Naive thymus-derived CD8-positive, alpha-beta T cell (primary cell): ENCODE data around the gene LCK. TPM values are rescaled to one million over a fixed set of nuclear protein-coding genes. Genes with fewer than 3 reads are reported as not detected.
A peak's percentile ranks its signal among the peaks of the same experiment; 100 is the strongest.

Experiments
- ATAC-seq, 2 donors: fragments of 150-1000 bp; cut with Tn5 transposase in 1 of 2; sonication (Bioruptor Pico), chemical (Tn5 transposase) in 1 of 2; 1 replicate in 1 of 2; 2 replicates in 1 of 2; pipeline ENCODE4 v1.10.0; 2021; ENCODE audit warnings: mild to moderate bottlenecking in 2 of 2, moderate library complexity in 2 of 2
- POLR2A ChIA-PET: fragments of 350-600 bp; sonication (Branson Sonifier 250); formaldehyde crosslinking; loops from one replicate; lab custom pipeline; 2021; ENCODE audit warnings: antibody characterized with exemption; lab: Charles Lee
- DNase-seq, 10 donors: peaks; one replicate each; pipeline versions ENCODE4 v3.0.0 to v3.0.0-alpha.2; 2020 to 2022
- H3K27ac Mint-ChIP-seq, 10 donors: one replicate each; pipeline ENCODE4 v1.8.0; 2020 to 2022; ENCODE audit warnings: mild to moderate bottlenecking in 10 of 10, mixed read lengths in 10 of 10, moderate library complexity in 4 of 10, inconsistent platforms in 1 of 10
- H3K27me3 Mint-ChIP-seq, 5 donors: one replicate each; pipeline ENCODE4 v1.8.0; 2021 to 2022; ENCODE audit warnings: mixed read lengths in 5 of 5
- H3K36me3 Mint-ChIP-seq, 3 donors: one replicate each; pipeline ENCODE4 v1.8.0; 2020 to 2022; ENCODE audit warnings: mixed read lengths in 3 of 3, mild to moderate bottlenecking in 2 of 3, inconsistent platforms in 1 of 3
- H3K4me1 Mint-ChIP-seq, 4 donors: one replicate each; pipeline ENCODE4 v1.8.0; 2021 to 2022; ENCODE audit warnings: mixed read lengths in 4 of 4
- H3K4me3 Mint-ChIP-seq, 10 donors: one replicate each; pipeline ENCODE4 v1.8.0; 2020 to 2022; ENCODE audit warnings: mild to moderate bottlenecking in 10 of 10, mixed read lengths in 10 of 10, moderate library complexity in 6 of 10, inconsistent platforms in 1 of 10
- H3K9me3 Mint-ChIP-seq, 9 donors: one replicate each; pipeline ENCODE4 v1.8.0; 2020 to 2022; ENCODE audit warnings: mixed read lengths in 9 of 9, mild to moderate bottlenecking in 3 of 9, inconsistent platforms in 1 of 9, moderate library complexity in 1 of 9
- polyA plus RNA-seq, 3 donors: library from polyadenylated mRNA; unstranded; fragments of 300-500 nt; fragmentation: Illumina TruSeq; gene quantifications; one replicate each; pipeline ENCODE4 v1.2.3, GENCODE V29; 2021
- total RNA-seq, 8 experiments: library from RNA in 2 of 8; stranded (reverse) in 2 of 8; gene quantifications; one replicate each; pipeline ENCODE4 v1.2.3 and lab custom pipeline; 2021 to 2026

Gene LCK
- total RNA-seq, result 100 to 1,000 TPM; 509 to 515 TPM
- polyA plus RNA-seq, result 1,000 to 10,000 TPM in 1 of 3 donors, 100 to 1,000 TPM in 2; 876 to 1,069 (median 952) TPM
- total RNA-seq (lab: John Stamatoyannopoulos, UW), result 429 to 837 (median 514) reads per million in 6 experiments

DNA sequence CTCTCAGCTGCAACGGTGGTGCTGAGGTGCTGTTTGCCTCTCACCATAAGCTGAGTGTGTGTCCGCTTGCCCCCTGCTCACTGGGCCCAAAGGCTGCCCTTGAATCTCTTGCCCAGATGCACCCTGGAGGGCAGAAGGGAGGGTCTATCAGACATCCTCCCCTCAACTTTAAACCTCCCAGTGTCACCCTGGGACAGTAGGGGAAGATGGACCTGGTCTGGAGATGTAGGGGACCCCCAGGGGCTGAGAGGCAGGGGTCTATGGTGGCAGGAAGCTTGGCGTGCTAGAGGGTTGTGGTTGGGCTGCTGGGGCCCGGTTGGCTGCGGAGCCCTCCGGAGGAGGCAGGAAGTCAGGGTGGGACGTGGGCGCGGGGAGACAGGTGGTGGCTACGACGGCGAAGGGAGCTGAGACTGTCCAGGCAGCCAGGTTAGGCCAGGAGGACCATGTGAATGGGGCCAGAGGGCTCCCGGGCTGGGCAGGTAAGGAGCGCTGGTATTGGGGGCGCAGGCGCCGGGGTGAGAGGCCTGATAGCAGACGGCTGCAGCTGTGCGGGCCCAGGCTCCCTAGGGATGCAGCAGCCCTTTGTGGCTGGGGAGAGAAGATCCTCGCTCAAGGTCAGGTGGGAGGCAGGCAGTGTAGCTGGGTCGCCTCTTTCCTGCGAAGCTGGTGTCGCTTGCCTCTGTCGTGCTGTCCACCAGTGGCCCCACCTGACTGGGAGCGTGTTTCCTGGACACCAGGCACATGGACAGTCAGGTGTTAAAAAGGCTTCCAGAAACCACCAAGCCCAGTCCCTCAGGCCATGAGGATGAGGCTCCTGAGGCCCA is at the start of gene LCK:
Gene LCK, plus strand, starts transcription at position 373 of the 824 bp plus-strand sequence. CDS start 23,065 bp downstream, outside the sequence.
- Mint-ChIP-seq H3K4me1 (peaks cover 37 to 91% (median 66%) of the 10 kb centered on the region in 4 donors), H3K4me3 (peak within 1 kb of the TSS; percentile 94 to 100 (median 100)), H3K9me3 (no peaks in the 10 kb centered on the region), H3K36me3 (peaks cover 15 to 28% (median 16%) of the 10 kb centered on the region in 3 donors), H3K27me3 (peaks cover 0 to 1% (median 0%) of the 10 kb centered on the region in 5 donors), H3K27ac (peak within 1 kb of the TSS; percentile 95 to 99 (median 98))
- peak; percentile 32 for ATAC-seq
- POLR2A ChIA-PET, result interaction anchor here (0.6 to 50.5 kb wide), 19 partner anchors 8 to 641 kb away, joined by 3 to 2080 read pairs (median 5); partner anchors contain the start of genes BSDC1, CCDC28B, EIF3I and FAM167B
- peak; percentile 41 to 78 (median 61) for DNase-seq

DNA sequence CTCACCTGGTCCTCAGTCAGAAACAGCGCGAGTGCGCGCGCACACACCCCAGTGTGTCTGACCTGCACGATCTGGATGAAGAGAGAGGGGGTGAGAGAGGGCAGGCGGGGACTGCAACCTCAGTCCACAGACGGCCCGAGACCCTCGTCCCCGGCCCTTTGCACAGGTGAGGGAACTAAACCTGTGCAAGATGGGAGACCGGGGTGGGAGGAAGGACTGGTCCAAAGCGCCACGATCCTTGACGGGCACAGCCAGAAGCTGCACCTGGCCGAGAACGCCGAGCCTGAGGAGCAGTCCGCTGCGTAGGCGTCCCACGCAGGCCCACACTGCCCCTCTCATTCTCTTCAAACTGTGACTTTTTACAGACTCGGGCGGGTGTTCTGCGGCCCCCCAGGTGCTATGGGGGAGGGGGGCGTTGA is 46.1 kb upstream of the LCK start:
- H3K4me3 Mint-ChIP-seq, result peak overlapping the region; percentile 50 to 92 (median 87)
- POLR2A ChIA-PET, result interaction anchor here (0.5 to 3.0 kb wide), 13 partner anchors 8 to 131 kb away, joined by 3 to 16 read pairs (median 4); partner anchors contain the start of genes KPNA6, MARCKSL1 and TXLNA
- H3K36me3 Mint-ChIP-seq, result peaks cover 0 to 4% (median 0%) of the 10 kb centered on the region in 3 donors
- ATAC-seq, result no peak
- DNase-seq, result no peak
- no peaks in the 10 kb centered on the region for H3K9me3 Mint-ChIP-seq
- H3K27ac Mint-ChIP-seq, result peak overlapping the region in 8 of 10 donors; percentile 80 to 97 (median 93)
- peaks cover 22 to 42% (median 38%) of the 10 kb centered on the region in 4 donors for H3K4me1 Mint-ChIP-seq
- H3K27me3 Mint-ChIP-seq, result no peaks in the 10 kb centered on the region

DNA sequence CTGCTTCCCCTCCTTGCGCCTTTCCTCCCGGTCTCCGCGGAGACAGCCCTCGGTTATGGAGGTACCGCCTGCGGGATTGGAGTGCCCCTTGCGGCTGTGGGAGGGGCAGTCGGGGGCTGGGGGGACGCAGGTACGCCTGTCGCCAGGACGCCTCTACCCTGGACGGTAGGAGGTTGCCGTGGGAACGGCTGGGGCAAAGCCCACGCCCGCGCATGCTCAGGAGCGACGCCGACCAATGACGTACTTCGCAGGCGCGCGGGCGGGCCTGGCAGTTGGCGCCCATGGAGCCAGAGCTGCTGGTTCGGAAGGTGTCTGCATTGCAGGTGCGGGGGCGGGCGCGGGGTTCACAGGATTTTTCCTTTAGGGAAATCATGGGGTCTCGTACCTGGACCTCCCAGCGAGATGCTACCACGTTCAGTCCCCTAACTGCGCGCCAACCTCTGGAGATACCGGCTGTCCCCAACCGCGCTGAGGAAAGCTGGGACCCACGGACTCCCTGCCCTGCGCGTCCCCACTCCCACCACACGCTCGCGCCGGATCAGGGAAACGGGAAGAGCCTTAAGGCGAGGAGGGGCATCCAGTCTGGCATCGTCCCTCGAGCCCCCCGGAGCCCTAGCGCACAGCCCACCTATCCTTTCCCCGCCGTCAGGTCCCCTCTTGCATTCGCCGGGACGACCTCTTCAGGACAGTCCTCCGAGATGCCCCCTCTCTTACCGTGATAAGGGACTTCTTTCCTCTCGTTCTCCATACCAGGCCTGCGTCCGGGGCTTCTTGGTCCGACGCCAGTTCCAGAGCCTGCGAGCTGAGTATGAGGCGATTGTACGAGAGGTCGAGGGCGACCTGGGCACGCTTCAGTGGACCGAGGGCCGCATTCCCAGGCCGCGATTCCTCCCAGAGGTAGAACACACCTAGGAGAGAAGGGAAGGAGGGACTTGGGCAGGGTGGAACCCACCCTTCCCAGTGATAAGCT is 45.4 kb upstream of the LCK start, which contains the start of gene IQCC:
Gene IQCC, plus strand, starts transcription at position 271 of the 970 bp plus-strand sequence. Its CDS starts 11 bp downstream, at position 282.
- peak; percentile 77 to 92 (median 85) for DNase-seq
- Mint-ChIP-seq H3K36me3 (peaks cover 0 to 4% (median 0%) of the 10 kb centered on the region in 3 donors), H3K27ac (peak within 1 kb of the TSS; percentile 53 to 97 (median 93))

DNA sequence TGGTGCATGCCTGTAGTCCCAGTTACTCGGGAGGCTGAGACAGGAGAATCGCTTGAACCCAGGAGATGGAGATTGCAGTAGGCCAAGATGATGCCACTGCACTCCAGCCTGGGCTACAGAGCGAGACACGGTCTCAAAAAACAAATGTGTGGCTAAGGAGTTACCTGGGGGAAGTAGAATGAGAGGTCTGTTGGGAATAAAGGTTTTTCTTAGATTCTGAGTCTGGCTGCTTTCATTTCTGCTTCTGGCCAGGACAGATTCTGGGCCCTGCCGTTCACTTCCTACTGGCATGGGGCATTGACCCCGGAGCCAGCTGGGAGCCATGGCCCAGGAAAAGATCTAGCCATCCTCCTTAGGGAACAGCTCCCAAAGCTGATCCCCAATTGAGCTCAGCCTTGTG is 42.6 kb upstream of the LCK start:
- DNase-seq, result no peak
- Mint-ChIP-seq H3K27me3 (no peaks in the 10 kb centered on the region), H3K9me3 (no peaks in the 10 kb centered on the region), H3K4me1 (peaks cover 7 to 26% (median 13%) of the 10 kb centered on the region in 4 donors), H3K4me3 (no peak overlapping the region), H3K27ac (peak overlapping the region in 2 of 10 donors; percentile 42 to 60), H3K36me3 (peaks cover 0 to 1% (median 0%) of the 10 kb centered on the region in 3 donors)
- POLR2A ChIA-PET, result interaction anchor here (1.4 to 1.5 kb wide), 2 partner anchors 11 to 29 kb away, joined by 4 read pairs; partner anchors contain the start of gene TXLNA
- ATAC-seq, result no peak

More for the DNA sequence above, 45.4 kb upstream of the LCK start, which contains the start of gene IQCC:
- Mint-ChIP-seq H3K9me3 (no peaks in the 10 kb centered on the region), H3K4me3 (peak within 1 kb of the TSS; percentile 84 to 92 (median 87)), H3K27me3 (no peaks in the 10 kb centered on the region), H3K4me1 (peaks cover 18 to 38% (median 31%) of the 10 kb centered on the region in 4 donors)
- POLR2A ChIA-PET, result interaction anchor here (0.5 to 3.0 kb wide), 15 partner anchors 8 to 134 kb away, joined by 3 to 16 read pairs (median 4); partner anchors contain the start of genes KPNA6, MARCKSL1 and TXLNA
- ATAC-seq, result peak; percentile 69 to 74

DNA sequence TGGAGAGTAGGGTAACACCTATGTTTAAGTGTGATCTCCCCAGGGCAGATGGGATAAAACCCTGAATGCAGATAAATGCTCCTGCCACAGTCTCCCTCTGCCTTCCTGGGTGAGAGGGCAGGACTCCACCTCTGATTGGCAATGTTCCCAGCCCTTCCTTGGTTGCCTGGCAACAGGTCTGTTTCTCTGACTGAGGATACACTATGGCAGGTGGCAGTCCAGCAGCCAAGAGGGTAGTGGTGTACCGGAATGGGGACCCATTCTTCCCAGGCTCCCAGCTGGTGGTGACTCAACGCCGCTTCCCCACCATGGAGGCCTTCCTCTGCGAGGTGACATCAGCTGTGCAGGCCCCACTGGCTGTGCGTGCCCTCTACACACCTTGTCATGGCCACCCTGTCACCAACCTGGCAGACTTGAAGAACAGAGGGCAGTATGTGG is 42.2 kb upstream of the LCK start, which contains the start of gene DCDC2B:
Gene DCDC2B, plus strand, starts transcription at position 199 of the 438 bp plus-strand sequence. Its CDS starts 5 bp downstream, at position 204.
- H3K4me3 Mint-ChIP-seq, result no peak within 1 kb of the TSS
- H3K27ac Mint-ChIP-seq, result peak within 1 kb of the TSS in 5 of 10 donors; percentile 44 to 72 (median 50)
- POLR2A ChIA-PET, result interaction anchor here (1.4 kb wide), 1 partner anchor 11 kb away, joined by 4 read pairs; no protein-coding TSS in a partner anchor
- no peaks in the 10 kb centered on the region for H3K27me3 Mint-ChIP-seq
- H3K9me3 Mint-ChIP-seq, result no peaks in the 10 kb centered on the region
- ATAC-seq (no peak), DNase-seq (no peak)
- H3K36me3 Mint-ChIP-seq, result no peaks in the 10 kb centered on the region
- H3K4me1 Mint-ChIP-seq, result peaks cover 6 to 22% (median 12%) of the 10 kb centered on the region in 4 donors

DNA sequence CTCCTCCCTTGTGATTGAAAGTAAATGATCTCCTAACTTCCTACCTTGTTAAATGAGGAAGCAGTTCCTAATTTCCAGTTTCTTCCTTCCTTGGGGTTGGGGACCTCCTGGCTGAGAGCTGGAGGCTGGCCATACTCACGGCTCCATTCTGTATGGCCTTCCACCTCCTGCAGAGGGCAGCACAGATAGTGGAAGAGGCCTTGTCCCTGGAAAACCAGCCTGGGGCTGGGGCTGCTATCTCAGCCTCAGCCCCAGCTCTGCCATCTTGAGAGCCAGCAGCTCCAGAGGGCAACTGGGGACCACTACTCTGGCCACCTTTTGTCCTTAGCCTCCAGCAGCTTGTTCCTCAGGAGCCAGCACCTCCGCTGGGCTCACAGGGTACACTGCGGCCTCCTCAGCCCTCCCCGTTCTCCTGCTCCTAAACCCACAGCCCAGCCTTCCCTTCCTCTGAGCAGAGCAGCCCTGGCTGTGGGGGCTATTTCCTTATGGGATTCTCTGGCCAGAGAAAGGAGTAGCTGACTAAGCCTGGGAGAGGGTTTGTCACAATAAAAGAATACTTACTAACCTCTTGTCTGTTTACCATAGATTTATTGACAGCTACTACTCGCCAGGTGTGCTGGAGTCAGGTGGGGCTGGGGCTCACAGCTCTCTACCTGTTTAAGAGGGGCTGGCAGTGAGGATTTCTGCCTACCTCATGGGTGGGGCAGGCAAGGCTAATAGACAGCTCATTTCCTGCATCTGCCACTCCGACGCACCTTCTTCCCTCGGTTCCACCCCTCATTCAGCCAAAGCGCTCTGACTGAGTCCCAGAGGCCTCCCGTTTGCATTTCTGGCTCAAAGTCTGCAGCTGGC is 35.2 kb upstream of the LCK start:
- Mint-ChIP-seq H3K36me3 (peaks cover 0 to 29% (median 3%) of the 10 kb centered on the region in 3 donors), H3K9me3 (no peaks in the 10 kb centered on the region), H3K27ac (peak overlapping the region in 6 of 10 donors; percentile 22 to 80 (median 55)), H3K4me3 (no peak overlapping the region), H3K4me1 (peaks cover 7 to 22% (median 16%) of the 10 kb centered on the region in 4 donors), H3K27me3 (no peaks in the 10 kb centered on the region)
- POLR2A ChIA-PET, result interaction anchor here (0.6 to 4.0 kb wide), 20 partner anchors 10 to 144 kb away, joined by 3 to 17 read pairs (median 4); partner anchors contain the start of genes CCDC28B, HDAC1, IQCC and KPNA6
- peak; percentile 90 to 92 for ATAC-seq
- DNase-seq, result peak; percentile 34 to 76 (median 46)

DNA sequence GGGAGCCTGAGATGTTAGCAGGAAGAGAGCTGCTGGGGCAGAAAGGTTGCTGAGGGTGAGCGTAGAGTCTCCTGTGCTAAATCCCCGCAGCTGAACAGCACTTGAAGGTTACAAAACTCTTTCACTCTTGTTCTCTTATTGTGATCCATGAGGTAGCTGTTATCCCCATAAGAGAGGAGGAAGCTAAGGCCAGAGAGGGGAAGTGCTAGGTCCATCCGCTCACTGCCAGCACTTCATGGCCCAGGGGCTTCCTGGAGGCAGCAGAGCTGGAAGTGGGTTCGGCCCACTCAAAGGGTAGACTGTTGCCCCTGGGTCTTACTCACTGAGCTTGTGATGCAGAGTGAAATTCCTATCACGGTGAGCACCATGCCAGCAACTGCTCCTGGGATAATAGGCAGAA is 34.5 kb upstream of the LCK start:
- ATAC-seq (no peak), DNase-seq (no peak)
- H3K9me3 Mint-ChIP-seq, result no peaks in the 10 kb centered on the region
- peaks cover 10 to 29% (median 23%) of the 10 kb centered on the region in 4 donors for H3K4me1 Mint-ChIP-seq
- H3K36me3 Mint-ChIP-seq, result peaks cover 0 to 29% (median 3%) of the 10 kb centered on the region in 3 donors
- POLR2A ChIA-PET, result interaction anchor here (0.8 to 4.0 kb wide), 11 partner anchors 10 to 143 kb away, joined by 3 to 17 read pairs (median 7); partner anchors contain the start of genes HDAC1, IQCC, MARCKSL1 and TXLNA
- peak overlapping the region in 2 of 10 donors; percentile 28 to 80 for H3K27ac Mint-ChIP-seq
- H3K27me3 Mint-ChIP-seq, result no peaks in the 10 kb centered on the region
- H3K4me3 Mint-ChIP-seq, result no peak overlapping the region

DNA sequence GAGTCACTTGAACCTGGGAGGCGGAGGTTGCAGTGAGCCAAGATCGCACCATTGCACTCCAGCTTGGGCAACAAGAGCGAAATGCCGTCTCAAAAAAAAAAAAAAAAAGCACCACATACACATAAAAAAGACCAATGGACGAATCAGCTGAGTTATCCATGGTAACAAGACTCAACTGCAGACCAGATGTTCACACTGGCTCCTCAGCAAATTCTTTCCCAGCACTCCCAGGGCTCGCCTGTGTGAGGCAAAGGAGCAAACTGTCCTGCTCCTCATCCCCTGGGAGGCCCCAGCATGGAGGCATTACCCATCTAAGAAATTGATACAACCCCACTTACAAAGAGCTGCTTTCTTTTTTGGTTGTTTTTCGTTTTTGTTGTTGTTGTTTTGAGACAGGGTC is 32.0 kb upstream of the LCK start:
- H3K4me3 Mint-ChIP-seq, result peak overlapping the region in 2 of 10 donors; percentile 14 to 45
- H3K36me3 Mint-ChIP-seq, result peaks cover 0 to 31% (median 3%) of the 10 kb centered on the region in 3 donors
- peak overlapping the region in 3 of 10 donors; percentile 29 to 53 (median 31) for H3K27ac Mint-ChIP-seq
- ATAC-seq (no peak), DNase-seq (no peak)
- H3K4me1 Mint-ChIP-seq, result peaks cover 13 to 50% (median 40%) of the 10 kb centered on the region in 4 donors
- no peaks in the 10 kb centered on the region for H3K27me3 Mint-ChIP-seq
- H3K9me3 Mint-ChIP-seq, result no peaks in the 10 kb centered on the region
- POLR2A ChIA-PET, result interaction anchor here (0.6 to 50.5 kb wide), 3 partner anchors 40 to 171 kb away, joined by 3 to 2080 read pairs (median 3); partner anchors contain the start of genes FAM167B, HDAC1, LCK and TXLNA

DNA sequence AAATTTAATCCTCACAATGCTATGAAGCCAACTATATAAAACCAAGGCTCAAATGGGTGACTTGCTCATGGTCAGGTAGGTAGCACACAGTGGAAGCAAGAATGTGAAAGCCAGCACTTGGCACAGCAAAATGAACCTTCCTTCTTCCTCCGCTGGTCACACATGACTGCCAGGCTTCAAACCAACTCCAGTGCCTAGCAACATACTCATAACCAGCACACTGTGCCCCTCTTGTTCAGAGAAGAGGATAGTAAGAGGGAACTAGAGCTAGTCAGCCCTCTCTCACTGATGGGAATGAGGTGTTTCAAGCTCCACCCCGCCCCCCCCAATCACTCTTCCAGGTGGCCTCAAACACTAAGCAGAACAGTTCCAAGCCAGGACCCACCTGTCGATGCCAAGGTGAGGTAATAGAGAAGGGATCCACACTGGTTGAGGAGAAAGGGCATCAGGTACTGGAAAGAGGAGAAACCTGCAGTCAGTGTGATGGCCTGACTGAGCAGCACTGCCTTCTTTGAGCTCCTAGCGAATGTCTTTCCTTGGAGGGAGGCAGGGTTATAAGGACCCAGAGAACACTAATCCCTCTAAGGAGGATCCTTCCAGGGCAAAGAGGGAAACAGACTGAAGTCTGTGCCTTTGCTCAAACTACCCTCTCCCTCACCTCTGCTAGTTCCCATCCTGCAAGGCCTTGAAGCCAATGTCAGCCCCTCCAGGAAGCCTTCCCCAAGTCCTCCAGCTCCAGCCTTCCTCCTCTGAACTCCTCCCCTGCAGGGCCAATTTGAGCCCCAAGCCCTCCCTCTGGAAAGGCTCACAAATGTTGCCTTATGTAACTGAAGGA is 30.1 kb upstream of the LCK start:
- DNase-seq, result no peak
- POLR2A ChIA-PET, result interaction anchor here (0.9 to 50.5 kb wide), 6 partner anchors 15 to 101 kb away, joined by 3 to 2080 read pairs (median 4); partner anchors contain the start of genes FAM167B, HDAC1, IQCC and LCK
- H3K9me3 Mint-ChIP-seq, result no peaks in the 10 kb centered on the region
- peak overlapping the region; percentile 95 to 100 (median 99) for H3K27ac Mint-ChIP-seq
- H3K4me3 Mint-ChIP-seq, result peak overlapping the region; percentile 90 to 99 (median 96)
- no peaks in the 10 kb centered on the region for H3K27me3 Mint-ChIP-seq
- peaks cover 0 to 41% (median 3%) of the 10 kb centered on the region in 3 donors for H3K36me3 Mint-ChIP-seq
- ATAC-seq, result no peak
- peaks cover 17 to 55% (median 44%) of the 10 kb centered on the region in 4 donors for H3K4me1 Mint-ChIP-seq
